GM12891 (cell line): ENCODE data around the gene RGS9.

ENCODE experiments used
- DNase-seq: peaks from one replicate; pipeline ENCODE4 v3.0.0; 2011; ENCODE audit warnings: low spot score; ENCODE audit not compliant: insufficient read length
- FAIRE-seq: peaks from 2 replicates; lab custom pipeline; 2011; peaks lifted over from hg19 to GRCh38; lab: Jason Lieb, UNC
- PAX5 ChIP-seq: IDR thresholded peaks from 2 replicates; pipeline ENCODE4 v1.6.1; 2011; ENCODE audit warnings: low read length, moderate library complexity, mild to moderate bottlenecking; ENCODE audit not compliant: insufficient read depth, severe bottlenecking
- POLR2A ChIP-seq: IDR thresholded peaks from 2 replicates; pipeline ENCODE4 v1.6.1; 2011; ENCODE audit warnings: low read depth, low read length, control low read depth
- POLR2AphosphoS5 ChIP-seq: IDR thresholded peaks from 2 replicates; pipeline ENCODE4 v1.6.1; 2011; ENCODE audit warnings: low read depth, low read length, control low read depth
- POU2F2 ChIP-seq: IDR thresholded peaks from 2 replicates; pipeline ENCODE4 v1.6.1; 2011; ENCODE audit warnings: low read depth, mild to moderate bottlenecking, control low read depth, low read length, moderate library complexity
- SPI1 ChIP-seq: IDR thresholded peaks from 2 replicates; pipeline ENCODE4 v1.6.1; 2011; ENCODE audit warnings: low read depth, low read length, control low read depth
- TAF1 ChIP-seq: IDR thresholded peaks from 2 replicates; pipeline ENCODE4 v1.6.1; 2011; ENCODE audit warnings: low read depth, low read length, control low read depth

Gene RGS9

GRCh38 chr17:65265276-65265675 lies 128.1 kb downstream of the RGS9 start:
- DNase-seq (no peak), FAIRE-seq (no peak)

GRCh38 chr17:65268832-65269231 lies 131.7 kb downstream of the RGS9 start:
- no peak for TF ChIP-seq POLR2AphosphoS5
- TF ChIP-seq TAF1, result no peak
- no peak for TF ChIP-seq PAX5
- TF ChIP-seq SPI1, result no peak
- TF ChIP-seq POU2F2, result no peak
- TF ChIP-seq POLR2A, result no peak
- no peak for FAIRE-seq
- no peak for DNase-seq

More at GRCh38 chr17:65265276-65265675, 128.1 kb downstream of the RGS9 start:
- TF ChIP-seq TAF1, result no peak
- no peak for TF ChIP-seq PAX5
- no peak for TF ChIP-seq POU2F2
- no peak for TF ChIP-seq SPI1
- no peak for TF ChIP-seq POLR2AphosphoS5
- no peak for TF ChIP-seq POLR2A

GRCh38 chr17:65270499-65271253 lies 133.5 kb downstream of the RGS9 start:
- TF ChIP-seq POLR2A (no peak), PAX5 (no peak), TAF1 (no peak), POLR2AphosphoS5 (no peak), POU2F2 (no peak), SPI1 (no peak)

GRCh38 chr17:65271296-65271695 lies 134.1 kb downstream of the RGS9 start:
- TF ChIP-seq POLR2A, result no peak
- no peak for DNase-seq
- FAIRE-seq, result no peak

More at GRCh38 chr17:65270499-65271253, 133.5 kb downstream of the RGS9 start:
- no peak for FAIRE-seq
- no peak for DNase-seq
